Adrenal gland (tissue), 12 donors: Measurements from ENCODE around the gene PAN3. TPM values are rescaled to one million over a fixed set of nuclear protein-coding genes. Genes with fewer than 3 reads are reported as not detected.

Experiments used
- DNase-seq, 7 donors: peaks; one replicate each; pipeline ENCODE4 v3.0.0-alpha.2; 2019 to 2020
- H3K27ac ChIP-seq, 5 donors: fragments of 200-600 bp; sonication (generic) in 4 of 5; 1 replicate in 3 of 5; 2 replicates in 2 of 5; pipeline versions ENCODE4 v1.5.1 to v1.8.0; 2016 to 2020; ENCODE audit warnings: mild to moderate bottlenecking in 1 of 5
- H3K27me3 ChIP-seq: fragments of 200-600 bp; 2 replicates; pipeline ENCODE4 v1.8.0; 2021
- H3K36me3 ChIP-seq, 2 donors: fragments of 200-600 bp; replicated peaks in 1 of 2; 1 replicate in 1 of 2; 2 replicates in 1 of 2; pipeline versions ENCODE4 v1.5.1 to v1.8.0; 2018 to 2022
- H3K4me1 ChIP-seq, 2 donors: fragments of 200-600 bp; replicated peaks in 1 of 2; 1 replicate in 1 of 2; 2 replicates in 1 of 2; pipeline versions ENCODE4 v1.5.1 to v1.8.0; 2018 to 2021
- H3K4me3 ChIP-seq, 4 donors: fragments of 200-600 bp; sonication (generic) in 3 of 4; one replicate each; pipeline ENCODE4 v1.5.1; 2016 to 2018
- H3K9me3 ChIP-seq, 3 donors: fragments of 200-600 bp; sonication (generic) in 1 of 3; replicated peaks in 1 of 3; 1 replicate in 2 of 3; 2 replicates in 1 of 3; pipeline versions ENCODE4 v1.5.1 to v1.8.0; 2016 to 2021
- POLR2A ChIP-seq, 2 donors: fragments of 450-650 bp; IDR thresholded peaks; one replicate each; pipeline ENCODE4 v1.6.1; 2017; ENCODE audit warnings: antibody characterized with exemption in 2 of 2, mild to moderate bottlenecking in 2 of 2, moderate library complexity in 1 of 2
- WGBS, 4 donors: extraction: QIAGEN DNeasy Blood & Tissue Kit in 2 of 4; methylation state at CpG; one replicate each; pipeline versions ENCODE4 v1.1.5 to v1.1.7; 2013 to 2017; 5-methylcytosine and 5-hydroxymethylcytosine counted together
- intact Hi-C, 2 donors: fragments of 100-400 bp; cut with DNase I; formaldehyde crosslinking; loops; one replicate each; pipeline versions ENCODE4 v1.14.1 to v1.15.0; 2022 to 2023
- polyA plus RNA-seq, 3 donors: library from polyadenylated mRNA; stranded (reverse); fragments of 200-250 nt in 2 of 3; fragments of 350-450 nt in 1 of 3; fragmentation: Illumina TruSeq in 1 of 3; extraction: RNeasy Lipid Tissue Mini Kit (QIAGEN cat#74804) in 1 of 3; gene quantifications; one replicate each; pipeline ENCODE4 v1.2.3, GENCODE V29; 2013 to 2014
- total RNA-seq, 9 donors: library from RNA; depleted of rRNA in 4 of 9; stranded (reverse); fragments of >200 nt in 4 of 9; fragments of 120-200 nt in 1 of 9; fragmentation: NEBNext Ultra II Directional in 1 of 9; extraction: Animal tissue kit (Norgen Biotek cat#: 25700) in 1 of 9; gene quantifications; one replicate each; pipeline versions ENCODE4 v1.1.0 to v1.2.4, GENCODE V29; 2013 to 2023
- TF ChIP-seq, protein P1 (sequence below), 6 experiments: fragments of 450-650 bp in 4 of 6; fragments of 200-600 bp in 2 of 6; sonication (generic) in 1 of 6; IDR thresholded peaks; 1 replicate in 5 of 6; 2 replicates in 1 of 6; pipeline versions ENCODE4 v1.5.1 to v1.8.0; 2016 to 2021; ENCODE audit warnings: antibody characterized with exemption in 6 of 6, mild to moderate bottlenecking in 2 of 6, moderate library complexity in 1 of 6
- donor health status: healthy with polysubstance abuse.
- donor health status: Bipolar disorder and iron deficiency.
- donor health status: DM: yes; HTN: yes; CAD: no.
- donor health status: DM: no; HTN: no; CAD: no.
- donor health status: DM: no; HTN: no; CAD: no.
- donor health status: DM: yes; HTN: yes; CAD: no.

PAN3 gene
- total and polyA plus RNA-seq, 12 donors: 13.3 to 31.4 (median 23.7) TPM

GRCh38 chr13:28106976-28107375 is 31.4 kb upstream of the PAN3 start:
- Histone ChIP-seq H3K36me3 (no peaks in the 10 kb centered on the region), H3K4me3 (no peak overlapping the region), H3K4me1 (no peaks in the 10 kb centered on the region), H3K27me3 (peaks cover 13% of the 10 kb centered on the region), H3K27ac (no peak overlapping the region), H3K9me3 (no peaks in the 10 kb centered on the region)
- WGBS, 4 donors: 40 to 77% (median 61%) methylated on average over 1 of the region's 1 CpG
- no peak for DNase-seq
- intact Hi-C loops: no loop called here
- TF ChIP-seq, protein P1, sequence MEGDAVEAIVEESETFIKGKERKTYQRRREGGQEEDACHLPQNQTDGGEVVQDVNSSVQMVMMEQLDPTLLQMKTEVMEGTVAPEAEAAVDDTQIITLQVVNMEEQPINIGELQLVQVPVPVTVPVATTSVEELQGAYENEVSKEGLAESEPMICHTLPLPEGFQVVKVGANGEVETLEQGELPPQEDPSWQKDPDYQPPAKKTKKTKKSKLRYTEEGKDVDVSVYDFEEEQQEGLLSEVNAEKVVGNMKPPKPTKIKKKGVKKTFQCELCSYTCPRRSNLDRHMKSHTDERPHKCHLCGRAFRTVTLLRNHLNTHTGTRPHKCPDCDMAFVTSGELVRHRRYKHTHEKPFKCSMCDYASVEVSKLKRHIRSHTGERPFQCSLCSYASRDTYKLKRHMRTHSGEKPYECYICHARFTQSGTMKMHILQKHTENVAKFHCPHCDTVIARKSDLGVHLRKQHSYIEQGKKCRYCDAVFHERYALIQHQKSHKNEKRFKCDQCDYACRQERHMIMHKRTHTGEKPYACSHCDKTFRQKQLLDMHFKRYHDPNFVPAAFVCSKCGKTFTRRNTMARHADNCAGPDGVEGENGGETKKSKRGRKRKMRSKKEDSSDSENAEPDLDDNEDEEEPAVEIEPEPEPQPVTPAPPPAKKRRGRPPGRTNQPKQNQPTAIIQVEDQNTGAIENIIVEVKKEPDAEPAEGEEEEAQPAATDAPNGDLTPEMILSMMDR (IDR thresholded peaks at IDR 0.05): no peak
- no peak for TF ChIP-seq POLR2A (IDR thresholded peaks at IDR 0.05)

- Histone ChIP-seq H3K4me1 (no peaks in the 10 kb centered on the region), H3K9me3 (no peaks in the 10 kb centered on the region), H3K4me3 (no peak overlapping the region), H3K36me3 (no peaks in the 10 kb centered on the region), H3K27me3 (no peaks in the 10 kb centered on the region), H3K27ac (no peak overlapping the region)
- intact Hi-C loops: no loop called here
- 67 to 74% (median 71%) methylated on average over 3 of the region's 3 CpGs for WGBS, 4 donors
- TF ChIP-seq POLR2A (IDR thresholded peaks at IDR 0.05): no peak
- TF ChIP-seq, protein P1 (IDR thresholded peaks at IDR 0.05): no peak
- no peak for DNase-seq
Measured at GRCh38 chr13:28110414-28110813, 27.9 kb upstream of the PAN3 start.

GRCh38 chr13:28116736-28117135 is 21.6 kb upstream of the PAN3 start:
- no peaks in the 10 kb centered on the region for H3K4me1 ChIP-seq
- TF ChIP-seq, protein P1 (IDR thresholded peaks at IDR 0.05): no peak
- no peak for TF ChIP-seq POLR2A (IDR thresholded peaks at IDR 0.05)
- H3K27me3 ChIP-seq: no peaks in the 10 kb centered on the region
- no peaks in the 10 kb centered on the region for H3K36me3 ChIP-seq
- intact Hi-C loops: no loop called here
- H3K4me3 ChIP-seq: no peak overlapping the region
- no peak for DNase-seq
- no peak overlapping the region for H3K27ac ChIP-seq
- WGBS, 4 donors: 68 to 85% (median 76%) methylated on average over 1 of the region's 1 CpG
- H3K9me3 ChIP-seq: no peaks in the 10 kb centered on the region

DNA sequence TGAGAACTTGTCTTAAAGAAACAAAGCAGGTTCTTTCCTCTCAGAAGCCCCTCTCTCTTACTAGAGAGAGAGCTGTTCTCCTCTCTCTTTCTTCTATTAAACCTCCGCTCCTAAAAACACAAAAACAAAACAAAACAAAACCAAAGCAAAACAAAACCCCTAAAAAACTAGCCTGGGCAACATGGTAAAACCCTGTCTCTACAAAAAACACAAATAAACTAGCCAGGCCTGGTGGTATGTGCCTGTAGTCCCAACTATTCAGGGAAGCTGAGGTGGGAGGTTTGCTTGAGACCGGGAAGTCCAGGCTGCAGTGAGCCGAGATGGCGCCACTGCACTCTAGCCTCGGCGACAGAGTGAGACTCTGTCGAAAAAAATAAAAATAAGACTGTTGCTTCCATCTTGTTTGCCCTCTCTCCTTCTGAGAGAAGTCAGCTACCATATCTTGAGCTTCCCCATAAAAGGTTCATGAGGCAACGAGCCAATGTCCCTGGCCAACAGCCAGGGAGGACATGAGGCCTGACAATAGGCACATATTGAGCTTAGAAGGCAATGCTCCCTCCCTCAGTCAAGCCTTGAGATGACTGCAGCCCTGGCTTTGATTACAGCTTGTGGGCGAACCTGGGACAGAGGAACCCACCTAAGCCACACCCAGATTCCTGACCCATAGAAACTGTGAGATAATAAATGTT is 20.5 kb upstream of the PAN3 start:
- no peaks in the 10 kb centered on the region for H3K9me3 ChIP-seq
- H3K27me3 ChIP-seq: peaks cover 5% of the 10 kb centered on the region
- 64 to 69% (median 67%) methylated on average over 9 of the region's 9 CpGs for WGBS, 4 donors
- H3K4me1 ChIP-seq: no peaks in the 10 kb centered on the region
- no peak overlapping the region for H3K4me3 ChIP-seq
- intact Hi-C loops: no loop called here
- H3K36me3 ChIP-seq: no peaks in the 10 kb centered on the region
- DNase-seq: peak; percentile 32 to 73 (median 47)
- no peak for TF ChIP-seq POLR2A (IDR thresholded peaks at IDR 0.05)
- TF ChIP-seq, protein P1 (IDR thresholded peaks at IDR 0.05): no peak
- H3K27ac ChIP-seq: no peak overlapping the region
